Nephron (organoid): ENCODE results near the gene RAB3B.

Experiments
- H3K27ac Mint-ChIP-seq, 3 experiments: 2 replicates each; pipeline ENCODE4 v1.8.0; 2020; ENCODE audit warnings: mixed read lengths in 3 of 3, mild to moderate bottlenecking in 2 of 3, moderate library complexity in 1 of 3
- H3K27me3 Mint-ChIP-seq: 2 replicates; pipeline ENCODE4 v1.8.0; 2021; ENCODE audit warnings: low read depth, mild to moderate bottlenecking, moderate library complexity, mixed read lengths
- H3K36me3 Mint-ChIP-seq: 2 replicates; pipeline ENCODE4 v1.8.0; 2020; ENCODE audit warnings: low read depth, mixed read lengths
- H3K4me1 Mint-ChIP-seq: 2 replicates; pipeline ENCODE4 v1.8.0; 2020; ENCODE audit warnings: mixed read lengths
- H3K4me3 Mint-ChIP-seq, 3 experiments: 2 replicates each; pipeline ENCODE4 v1.8.0; 2020; ENCODE audit warnings: mild to moderate bottlenecking in 3 of 3, mixed read lengths in 3 of 3, moderate library complexity in 2 of 3
- H3K9me3 Mint-ChIP-seq: 2 replicates; pipeline ENCODE4 v1.8.0; 2020; ENCODE audit warnings: mixed read lengths
- TF ChIP-seq, protein P1 (sequence below), 3 experiments: fragments of 200-600 bp; sonication (generic); IDR thresholded peaks; one replicate each; pipeline ENCODE4 v1.5.0; 2021; ENCODE audit warnings: antibody characterized with exemption in 3 of 3; ENCODE audit not compliant: unreplicated experiment in 3 of 3

The RAB3B gene

DNA sequence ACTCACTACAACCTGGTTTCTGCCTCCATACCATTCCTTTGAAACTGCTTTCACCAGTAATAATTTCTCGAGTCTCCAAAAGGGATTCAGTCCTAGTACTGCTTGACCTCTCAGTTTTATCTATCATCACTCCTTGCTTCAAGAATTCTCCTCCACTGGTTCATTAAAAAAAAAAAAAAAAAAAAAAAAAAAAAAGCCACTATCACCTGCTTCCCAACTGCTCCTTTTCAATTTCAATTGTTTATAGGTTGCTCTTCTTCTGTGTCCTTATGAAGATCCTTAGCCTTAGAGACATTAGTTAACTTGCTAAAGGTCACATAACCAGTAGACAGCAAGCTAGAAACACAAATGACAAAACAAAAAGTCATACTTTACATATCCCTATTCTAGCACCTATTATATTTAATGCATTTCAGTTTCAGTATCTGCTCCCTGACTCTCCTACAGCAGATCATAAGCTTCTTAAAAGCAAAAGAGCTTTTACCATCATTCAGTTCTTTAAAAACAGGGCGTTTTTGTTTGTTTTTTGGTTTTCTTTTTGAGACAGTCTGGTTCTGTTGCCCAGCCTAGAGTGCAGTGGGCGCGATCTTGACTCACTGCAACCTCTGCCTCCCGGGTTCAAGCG is 119.0 kb downstream of the RAB3B start:
- H3K4me3 Mint-ChIP-seq, result no peak overlapping the region
- H3K9me3 Mint-ChIP-seq, result no peaks in the 10 kb centered on the region
- no peaks in the 10 kb centered on the region for H3K27me3 Mint-ChIP-seq
- TF ChIP-seq, protein P1, sequence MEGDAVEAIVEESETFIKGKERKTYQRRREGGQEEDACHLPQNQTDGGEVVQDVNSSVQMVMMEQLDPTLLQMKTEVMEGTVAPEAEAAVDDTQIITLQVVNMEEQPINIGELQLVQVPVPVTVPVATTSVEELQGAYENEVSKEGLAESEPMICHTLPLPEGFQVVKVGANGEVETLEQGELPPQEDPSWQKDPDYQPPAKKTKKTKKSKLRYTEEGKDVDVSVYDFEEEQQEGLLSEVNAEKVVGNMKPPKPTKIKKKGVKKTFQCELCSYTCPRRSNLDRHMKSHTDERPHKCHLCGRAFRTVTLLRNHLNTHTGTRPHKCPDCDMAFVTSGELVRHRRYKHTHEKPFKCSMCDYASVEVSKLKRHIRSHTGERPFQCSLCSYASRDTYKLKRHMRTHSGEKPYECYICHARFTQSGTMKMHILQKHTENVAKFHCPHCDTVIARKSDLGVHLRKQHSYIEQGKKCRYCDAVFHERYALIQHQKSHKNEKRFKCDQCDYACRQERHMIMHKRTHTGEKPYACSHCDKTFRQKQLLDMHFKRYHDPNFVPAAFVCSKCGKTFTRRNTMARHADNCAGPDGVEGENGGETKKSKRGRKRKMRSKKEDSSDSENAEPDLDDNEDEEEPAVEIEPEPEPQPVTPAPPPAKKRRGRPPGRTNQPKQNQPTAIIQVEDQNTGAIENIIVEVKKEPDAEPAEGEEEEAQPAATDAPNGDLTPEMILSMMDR (IDR thresholded peaks at IDR 0.05; ENCODE audit: unreplicated experiment in 3 of 3), result no peak
- peak overlapping the region in 1 of 3 experiments; percentile 15 for H3K27ac Mint-ChIP-seq
- H3K4me1 Mint-ChIP-seq, result peaks cover 32% of the 10 kb centered on the region
- H3K36me3 Mint-ChIP-seq, result peaks cover 10% of the 10 kb centered on the region

DNA sequence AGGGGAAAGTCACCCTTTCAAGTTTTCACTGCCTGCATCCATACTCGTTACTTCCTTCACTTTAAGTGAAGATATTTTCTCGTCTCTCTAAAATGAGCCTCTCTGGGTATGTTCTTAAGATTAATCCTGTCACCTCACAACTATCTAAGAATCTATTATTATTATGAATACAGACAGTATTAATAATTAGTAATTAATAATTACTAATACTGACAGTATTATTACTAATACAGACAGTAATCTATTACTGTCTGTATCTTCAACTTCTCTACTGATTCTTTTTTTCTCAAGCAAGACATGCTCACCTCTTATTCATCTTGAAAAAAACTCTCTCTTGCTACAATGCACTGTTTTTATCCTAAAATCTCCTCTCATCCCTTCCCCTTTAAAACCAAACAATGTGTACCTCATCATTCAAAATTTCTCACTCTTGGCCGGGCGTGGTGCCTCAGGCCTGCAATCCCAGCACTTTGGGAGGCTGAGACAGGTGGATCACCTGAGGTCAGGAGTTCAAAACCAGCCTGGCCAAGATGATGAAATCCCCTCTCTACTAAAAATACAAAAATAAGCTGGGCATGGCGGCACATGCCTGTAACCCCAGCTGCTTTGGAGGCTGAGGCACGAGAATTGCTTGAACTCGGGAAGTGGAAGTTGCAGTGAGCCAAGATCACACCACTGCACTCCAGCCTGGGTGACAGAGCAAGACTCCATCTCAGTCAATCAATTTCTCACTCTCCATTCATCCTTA is 119.7 kb downstream of the RAB3B start:
- H3K27ac Mint-ChIP-seq, result no peak overlapping the region
- no peaks in the 10 kb centered on the region for H3K27me3 Mint-ChIP-seq
- H3K4me3 Mint-ChIP-seq, result no peak overlapping the region
- TF ChIP-seq, protein P1 (IDR thresholded peaks at IDR 0.05; ENCODE audit: unreplicated experiment in 3 of 3), result no peak
- no peaks in the 10 kb centered on the region for H3K9me3 Mint-ChIP-seq
- peaks cover 30% of the 10 kb centered on the region for H3K4me1 Mint-ChIP-seq
- peaks cover 10% of the 10 kb centered on the region for H3K36me3 Mint-ChIP-seq

DNA sequence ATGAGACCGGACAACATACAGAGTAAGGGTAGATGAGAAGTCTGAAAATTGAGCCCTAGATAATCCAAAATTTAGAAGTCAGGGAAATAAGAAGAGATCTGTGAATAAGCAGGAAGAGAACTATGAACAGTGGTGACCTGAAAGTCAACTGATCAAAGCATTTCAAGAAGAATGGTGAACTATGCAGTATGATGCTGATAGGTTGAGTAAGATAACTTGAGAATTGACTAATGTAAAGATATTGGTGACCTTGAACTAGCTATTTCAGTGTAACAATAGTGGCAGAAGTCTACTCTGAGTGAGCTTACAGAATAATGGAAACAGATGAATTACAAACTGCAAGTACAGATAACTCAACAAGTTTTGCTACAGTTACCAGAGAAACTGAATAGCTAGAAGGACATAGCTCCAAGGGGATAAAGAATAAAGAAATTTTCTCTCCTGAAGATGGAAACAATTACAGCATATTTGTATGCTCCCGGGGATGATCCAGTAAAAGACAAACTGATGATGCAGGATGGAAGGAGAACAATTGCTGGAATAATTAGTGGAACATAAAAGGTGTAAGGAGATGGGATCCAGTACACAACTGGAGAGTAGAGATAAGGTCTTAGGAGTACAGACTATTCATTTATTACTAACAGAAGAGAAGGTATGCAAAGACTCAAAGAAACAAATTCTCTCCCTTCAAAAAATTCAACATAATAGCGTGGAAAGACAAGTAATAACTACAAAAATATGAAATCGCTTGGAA is 122.8 kb downstream of the RAB3B start:
- H3K27me3 Mint-ChIP-seq, result no peaks in the 10 kb centered on the region
- H3K9me3 Mint-ChIP-seq, result no peaks in the 10 kb centered on the region
- peaks cover 19% of the 10 kb centered on the region for H3K4me1 Mint-ChIP-seq
- peaks cover 5% of the 10 kb centered on the region for H3K36me3 Mint-ChIP-seq
- H3K4me3 Mint-ChIP-seq, result no peak overlapping the region
- H3K27ac Mint-ChIP-seq, result no peak overlapping the region
- TF ChIP-seq, protein P1 (IDR thresholded peaks at IDR 0.05; ENCODE audit: unreplicated experiment in 3 of 3), result no peak

DNA sequence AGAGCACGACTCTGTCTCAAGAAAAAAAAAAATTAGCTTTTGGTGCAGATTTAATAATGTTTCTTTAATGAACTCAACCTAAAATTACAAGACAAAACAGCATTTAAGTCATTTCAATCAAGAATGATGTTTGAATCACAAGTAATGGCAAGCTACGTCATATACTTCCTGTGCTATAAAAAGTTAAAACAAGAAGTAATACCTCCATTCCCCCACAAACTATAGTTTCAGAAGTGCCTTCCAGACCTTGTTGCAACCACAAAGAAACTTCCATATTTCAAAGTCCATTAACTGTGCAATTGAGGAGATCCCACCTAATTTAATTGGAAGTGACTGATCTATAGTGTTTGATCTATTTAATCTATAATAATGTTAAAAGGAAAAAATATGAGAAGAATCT is 127.1 kb downstream of the RAB3B start:
- H3K36me3 Mint-ChIP-seq, result no peaks in the 10 kb centered on the region
- H3K27ac Mint-ChIP-seq, result no peak overlapping the region
- H3K4me3 Mint-ChIP-seq, result no peak overlapping the region
- H3K27me3 Mint-ChIP-seq, result no peaks in the 10 kb centered on the region
- no peaks in the 10 kb centered on the region for H3K9me3 Mint-ChIP-seq
- TF ChIP-seq, protein P1 (IDR thresholded peaks at IDR 0.05; ENCODE audit: unreplicated experiment in 3 of 3), result no peak
- peaks cover 28% of the 10 kb centered on the region for H3K4me1 Mint-ChIP-seq

DNA sequence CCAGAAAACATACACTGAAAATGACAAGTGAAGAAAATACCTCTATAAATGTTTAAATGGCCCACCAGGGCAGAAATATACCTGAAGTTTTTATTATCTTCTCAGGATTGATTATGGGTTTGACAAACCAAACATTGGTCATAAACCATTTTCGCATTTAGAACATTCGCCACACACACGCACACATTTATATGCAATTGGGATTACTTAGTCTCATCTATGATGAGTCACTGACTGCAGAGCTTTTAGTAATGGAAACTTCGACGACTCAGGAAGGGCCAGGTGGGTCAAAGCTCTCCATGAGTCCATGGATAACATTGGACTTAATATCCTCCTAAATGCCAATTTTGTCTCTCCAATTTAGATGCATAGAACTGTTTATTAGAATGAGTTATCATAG is 128.8 kb downstream of the RAB3B start:
- peaks cover 14% of the 10 kb centered on the region for H3K4me1 Mint-ChIP-seq
- H3K27ac Mint-ChIP-seq, result no peak overlapping the region
- H3K36me3 Mint-ChIP-seq, result no peaks in the 10 kb centered on the region
- TF ChIP-seq, protein P1 (IDR thresholded peaks at IDR 0.05; ENCODE audit: unreplicated experiment in 3 of 3), result no peak
- no peaks in the 10 kb centered on the region for H3K9me3 Mint-ChIP-seq
- no peaks in the 10 kb centered on the region for H3K27me3 Mint-ChIP-seq
- no peak overlapping the region for H3K4me3 Mint-ChIP-seq
